ENCODE measurements around the gene ALKAL2.

- TF ChIP-seq NR1H2 (CRISPR knock-in tag; IDR thresholded peaks at IDR 0.05) (no peak), ATF2 (CRISPR knock-in tag; IDR thresholded peaks at IDR 0.05; ENCODE audit: borderline replicate concordance, low read depth) (no peak), CREB1 (CRISPR knock-in tag; IDR thresholded peaks at IDR 0.05) (no peak), CTCF (IDR thresholded peaks at IDR 0.05) (no peak), ZNF138 (CRISPR knock-in tag; conservative IDR thresholded peaks at IDR 0.05) (no peak), E2F1 (CRISPR knock-in tag; IDR thresholded peaks at IDR 0.05) (no peak), E2F5 (CRISPR knock-in tag; IDR thresholded peaks at IDR 0.05) (no peak), FOXJ3 (CRISPR knock-in tag; IDR thresholded peaks at IDR 0.05; ENCODE audit: borderline replicate concordance) (no peak)
Observed at GRCh38 chr2:278312-278926, 9.5 kb downstream of the ALKAL2 start.
